Fibroblast of the aortic adventitia (primary cell): ENCODE measurements around the gene TEPSIN. TPM values are rescaled to one million over a fixed set of nuclear protein-coding genes. Genes with fewer than 3 reads are reported as not detected.

Experiments used
- DNase-seq: peaks from one replicate; pipeline ENCODE4 v3.0.0-alpha.2; 2010; ENCODE audit warnings: low read depth
- H3K4me3 ChIP-seq: 2 replicates; pipeline ENCODE4 v1.5.1; 2011; ENCODE audit warnings: low read depth, mild to moderate bottlenecking, control low read depth, low read length, moderate library complexity
- CTCF ChIP-seq: IDR thresholded peaks from 2 replicates; pipeline ENCODE4 v1.5.1; 2011; ENCODE audit warnings: mild to moderate bottlenecking, low read length, control low read depth, inconsistent platforms; ENCODE audit not compliant: insufficient read depth
- total RNA-seq: library from RNA; depleted of rRNA; stranded (reverse); fragments of >200 nt; gene quantifications from 2 replicates; pipeline ENCODE4 v1.2.3, GENCODE V29; 2012; ENCODE audit warnings: low replicate concordance

The TEPSIN gene
- total RNA-seq, 1 donor, result 13.3 TPM

DNA sequence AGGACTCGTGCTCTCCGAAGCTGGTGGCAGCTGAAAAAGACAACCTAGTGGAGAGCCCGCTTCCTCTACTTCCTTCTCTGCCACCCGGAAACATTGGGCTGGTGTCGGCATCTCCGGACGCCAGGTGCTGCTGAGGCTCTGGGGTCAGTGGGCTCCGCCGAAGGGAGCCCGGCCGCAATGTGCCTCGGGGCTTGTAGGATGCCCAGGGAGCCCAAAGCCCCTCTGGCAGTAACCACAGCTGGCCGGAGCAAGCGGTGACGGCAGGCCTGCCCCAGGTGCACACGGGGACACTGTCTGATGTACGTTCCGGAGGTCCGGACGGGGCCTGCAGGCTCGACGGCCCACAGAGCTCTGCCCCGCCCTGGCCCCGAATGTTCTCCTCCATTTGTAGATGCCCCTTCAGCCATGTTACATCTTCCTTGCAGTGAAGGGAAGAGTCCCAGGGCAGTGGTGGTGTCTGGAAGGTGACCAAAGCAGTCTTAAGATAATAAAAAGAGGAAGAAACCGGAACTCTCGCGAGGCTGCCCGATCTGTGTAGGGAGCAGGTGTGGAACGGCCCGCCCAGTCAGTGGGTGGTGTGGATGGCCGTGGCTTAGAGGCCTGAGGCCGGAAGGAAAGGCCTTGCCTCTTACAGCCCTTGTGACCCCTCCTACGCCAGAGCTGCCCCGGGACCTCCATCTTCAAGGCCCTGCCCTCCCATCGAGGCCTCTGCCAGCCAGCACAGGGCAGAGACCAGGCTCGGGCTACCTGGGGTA, 22.9 kb upstream of the TEPSIN start:
- DNase-seq, result no peak
- TF ChIP-seq CTCF, result no peak
- no peak overlapping the region for H3K4me3 ChIP-seq

DNA sequence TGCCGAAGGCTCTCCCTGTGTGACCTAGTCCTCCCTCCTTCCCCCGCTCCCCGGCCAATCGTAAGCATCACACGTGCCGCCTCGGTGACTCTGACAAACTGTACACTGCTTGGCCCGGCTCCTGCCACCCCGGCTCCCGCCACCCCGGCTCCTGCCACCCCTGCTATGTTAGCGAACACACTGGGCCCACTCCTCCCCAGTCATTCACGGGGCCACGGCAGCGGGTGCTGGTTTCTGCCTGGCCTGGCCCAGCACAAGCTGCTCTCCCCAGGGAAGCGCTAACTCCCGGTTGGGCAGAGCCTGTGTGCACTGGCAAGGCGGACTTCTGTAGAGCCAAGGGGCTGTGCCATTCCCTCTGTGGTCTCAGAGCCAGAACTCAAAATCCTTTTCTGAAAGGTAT, 22.2 kb upstream of the TEPSIN start:
- TF ChIP-seq CTCF, result no peak
- DNase-seq, result no peak
- no peak overlapping the region for H3K4me3 ChIP-seq

DNA sequence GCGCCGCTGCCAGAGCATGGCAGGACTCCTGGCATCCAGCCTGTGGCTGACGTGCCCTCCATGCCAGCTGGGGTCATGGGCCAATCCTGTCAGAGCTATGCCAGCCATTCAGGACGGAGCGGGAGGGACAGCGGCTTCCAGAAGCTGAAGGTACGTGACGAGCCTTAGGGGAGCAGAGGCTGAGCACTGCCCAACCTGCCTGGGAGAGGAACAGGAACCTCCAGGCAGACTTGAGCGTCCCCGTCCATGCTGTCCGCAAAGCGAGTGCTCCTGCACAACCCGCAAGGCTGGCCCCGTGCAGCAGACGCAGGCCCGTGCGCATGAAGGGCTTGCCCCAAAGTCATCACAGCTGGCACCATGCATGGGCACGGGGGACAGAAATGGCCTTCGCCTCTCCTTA, 21.8 kb upstream of the TEPSIN start:
- H3K4me3 ChIP-seq, result no peak overlapping the region
- DNase-seq, result no peak
- no peak for TF ChIP-seq CTCF

DNA sequence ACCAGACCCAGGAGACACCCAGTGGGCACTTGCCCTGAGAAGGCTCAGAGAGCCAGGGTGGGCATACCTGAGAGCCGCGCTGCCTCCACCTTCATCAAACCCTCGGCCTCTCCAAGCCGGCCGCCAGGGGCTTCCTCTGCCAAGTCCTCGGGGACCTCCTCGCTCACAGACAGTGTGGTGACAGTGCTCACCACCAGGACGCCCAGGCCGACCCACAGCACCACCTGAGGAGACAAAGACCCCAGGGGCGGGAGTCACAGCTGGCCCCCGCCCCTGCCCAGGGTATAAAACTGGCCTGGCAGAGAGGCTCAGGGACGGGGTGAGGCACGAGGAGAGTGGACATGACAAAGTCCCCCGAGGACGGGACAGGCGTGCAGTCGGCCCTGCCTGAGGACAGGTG, 21.3 kb upstream of the TEPSIN start:
- H3K4me3 ChIP-seq, result no peak overlapping the region
- DNase-seq, result no peak
- TF ChIP-seq CTCF, result no peak

DNA sequence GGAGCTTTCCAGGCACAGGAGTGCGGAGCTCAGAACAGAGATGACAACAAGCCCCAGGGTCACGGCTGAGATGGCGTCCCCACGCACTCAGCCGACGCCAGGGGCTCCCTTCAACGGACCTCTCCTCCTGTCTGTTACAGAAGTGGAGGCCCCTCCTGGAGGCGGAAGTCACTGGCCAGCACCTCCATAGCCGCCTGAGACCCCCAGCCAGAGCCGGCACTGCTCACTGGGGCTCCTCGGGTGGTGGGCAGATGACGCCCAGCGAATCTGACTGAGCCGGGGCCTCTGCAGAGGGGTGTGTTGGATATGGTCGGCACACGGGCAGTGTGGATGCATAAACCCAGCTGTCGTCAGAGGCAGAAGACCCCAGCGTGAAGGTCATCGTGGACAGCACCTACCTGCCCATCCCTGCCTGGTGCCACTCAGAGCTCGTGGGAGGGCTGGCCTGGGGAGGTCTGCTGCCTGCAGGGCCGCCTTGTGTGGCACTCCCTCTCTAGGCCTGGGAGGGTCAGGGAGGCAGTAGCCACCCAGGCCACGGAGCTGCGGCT, 20.3 kb upstream of the TEPSIN start:
- H3K4me3 ChIP-seq, result no peak overlapping the region
- no peak for DNase-seq
- TF ChIP-seq CTCF, result no peak

DNA sequence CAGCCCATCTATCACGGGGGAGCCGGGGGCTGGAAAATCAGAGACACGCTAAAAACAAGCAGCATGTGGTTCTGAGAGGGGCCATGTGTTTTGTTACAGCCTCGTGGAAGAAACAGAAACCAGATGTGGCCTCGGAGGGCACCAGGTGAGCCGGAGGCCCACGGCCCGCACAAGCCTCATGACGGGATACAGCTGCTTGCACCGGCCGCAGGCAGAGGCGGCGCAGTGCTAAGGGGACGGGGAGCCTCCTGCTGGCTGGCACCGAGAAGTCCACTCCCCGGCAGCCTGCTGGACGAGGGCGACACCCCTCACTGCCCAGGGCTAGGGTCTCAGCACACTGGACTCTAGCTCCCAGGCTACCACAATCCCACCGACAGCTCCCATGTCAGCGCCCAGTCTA, 19.4 kb upstream of the TEPSIN start:
- TF ChIP-seq CTCF, result no peak
- no peak overlapping the region for H3K4me3 ChIP-seq
- DNase-seq, result no peak
